CD14-positive monocyte (primary cell): ENCODE measurements around the gene MAML1. TPM values are rescaled to one million over a fixed set of nuclear protein-coding genes. Genes with fewer than 3 reads are reported as not detected.
A peak's percentile ranks its signal among the peaks of the same experiment; 100 is the strongest.

Source experiments
- DNase-seq, 3 donors: peaks; one replicate each; pipeline ENCODE4 v3.0.0-alpha.2; 2011 to 2022
- H2AFZ ChIP-seq: 2 replicates; pipeline ENCODE4 v1.6.0; 2012; ENCODE audit warnings: mild to moderate bottlenecking, low read depth, low read length, inconsistent platforms; ENCODE audit not compliant: insufficient read depth, poor library complexity, severe bottlenecking
- H3K27ac ChIP-seq, 2 donors: 1 replicate in 1 of 2; 2 replicates in 1 of 2; pipeline ENCODE4 v1.5.1; 2012 to 2013; ENCODE audit warnings: low read length in 2 of 2, control low read depth in 1 of 2, inconsistent platforms in 1 of 2, low read depth in 1 of 2, mild to moderate bottlenecking in 1 of 2
- H3K27me3 ChIP-seq, 2 donors: one replicate each; pipeline versions ENCODE4 v1.6.0 to v1.6.1; 2011 to 2013; ENCODE audit warnings: low read length in 2 of 2; ENCODE audit not compliant: control insufficient read depth in 2 of 2, insufficient read depth in 2 of 2
- H3K36me3 ChIP-seq, 2 donors: replicated peaks in 1 of 2; 1 replicate in 1 of 2; 2 replicates in 1 of 2; pipeline versions ENCODE4 v1.5.1 to v1.6.1; 2012 to 2013; ENCODE audit warnings: low read length in 2 of 2, control low read depth in 1 of 2, inconsistent platforms in 1 of 2, mild to moderate bottlenecking in 1 of 2; ENCODE audit not compliant: insufficient read depth in 2 of 2, control insufficient read depth in 1 of 2
- H3K4me1 ChIP-seq, 2 donors: 1 replicate in 1 of 2; 2 replicates in 1 of 2; pipeline versions ENCODE4 v1.5.1 to v1.6.1; 2012 to 2013; ENCODE audit warnings: low read length in 2 of 2, control low read depth in 1 of 2, inconsistent platforms in 1 of 2, mild to moderate bottlenecking in 1 of 2, moderate library complexity in 1 of 2; ENCODE audit not compliant: insufficient read depth in 2 of 2, control insufficient read depth in 1 of 2
- H3K4me2 ChIP-seq: replicated peaks from 2 replicates; pipeline ENCODE3; 2012; ENCODE audit warnings: low read length, moderate library complexity, mild to moderate bottlenecking; ENCODE audit not compliant: poor library complexity, severe bottlenecking; ENCODE audit errors: extremely low read depth
- H3K4me3 ChIP-seq, 3 experiments: fragments of 200-600 bp in 1 of 3; sonication (generic) in 1 of 3; replicated peaks in 1 of 3; 1 replicate in 2 of 3; 2 replicates in 1 of 3; pipeline ENCODE4 v1.5.1; 2011 to 2013; ENCODE audit warnings: low read length in 3 of 3, mild to moderate bottlenecking in 3 of 3, control low read depth in 2 of 3, low read depth in 2 of 3, inconsistent platforms in 1 of 3, moderate library complexity in 1 of 3
- H3K79me2 ChIP-seq: 2 replicates; pipeline ENCODE4 v1.6.0; 2012; ENCODE audit warnings: mild to moderate bottlenecking, control low read depth, inconsistent platforms, low read length, moderate library complexity; ENCODE audit not compliant: insufficient read depth
- H3K9ac ChIP-seq: 2 replicates; pipeline ENCODE4 v1.6.0; 2017; ENCODE audit warnings: low read length, mild to moderate bottlenecking; ENCODE audit not compliant: insufficient read depth, poor library complexity, severe bottlenecking
- H3K9me3 ChIP-seq, 2 donors: replicated peaks in 1 of 2; 1 replicate in 1 of 2; 2 replicates in 1 of 2; pipeline versions ENCODE4 v1.5.1 to v1.6.1; 2012 to 2013; ENCODE audit warnings: low read length in 2 of 2, control low read depth in 1 of 2; ENCODE audit not compliant: control insufficient read depth in 1 of 2, insufficient read depth in 1 of 2
- H4K20me1 ChIP-seq: 2 replicates; pipeline ENCODE4 v1.6.0; 2012; ENCODE audit warnings: mild to moderate bottlenecking, low read length, control low read depth, moderate library complexity; ENCODE audit not compliant: insufficient read depth
- H3K27ac Mint-ChIP-seq, 7 donors: one replicate each; pipeline ENCODE4 v1.8.0; 2020; ENCODE audit warnings: mild to moderate bottlenecking in 7 of 7, mixed read lengths in 7 of 7, moderate library complexity in 6 of 7, inconsistent platforms in 2 of 7
- H3K27me3 Mint-ChIP-seq, 3 donors: one replicate each; pipeline ENCODE4 v1.8.0; 2021 to 2022; ENCODE audit warnings: low read depth in 3 of 3, mild to moderate bottlenecking in 3 of 3, mixed read lengths in 3 of 3, moderate library complexity in 3 of 3, inconsistent platforms in 1 of 3
- H3K36me3 Mint-ChIP-seq, 2 donors: one replicate each; pipeline ENCODE4 v1.8.0; 2020; ENCODE audit warnings: mixed read lengths in 2 of 2, inconsistent platforms in 1 of 2, mild to moderate bottlenecking in 1 of 2
- H3K4me1 Mint-ChIP-seq: one replicate; pipeline ENCODE4 v1.8.0; 2020; ENCODE audit warnings: mild to moderate bottlenecking, mixed read lengths
- H3K4me3 Mint-ChIP-seq, 2 donors: one replicate each; pipeline ENCODE4 v1.8.0; 2020; ENCODE audit warnings: mild to moderate bottlenecking in 2 of 2, mixed read lengths in 2 of 2, moderate library complexity in 1 of 2
- H3K9me3 Mint-ChIP-seq, 7 donors: one replicate each; pipeline ENCODE4 v1.8.0; 2020 to 2022; ENCODE audit warnings: mixed read lengths in 7 of 7, mild to moderate bottlenecking in 6 of 7, moderate library complexity in 6 of 7, inconsistent platforms in 2 of 7
- CTCF ChIP-seq: fragments of 200-600 bp; IDR thresholded peaks from one replicate; pipeline ENCODE4 v1.8.0; 2022; ENCODE audit warnings: antibody characterized with exemption, mild to moderate bottlenecking
- WGBS: methylation state at CpG from one replicate; pipeline ENCODE4 v1.1.5; 2013; ENCODE audit warnings: missing lambda C conversion rate; ENCODE audit not compliant: insufficient coverage; 5-methylcytosine and 5-hydroxymethylcytosine counted together
- intact Hi-C, 2 donors: fragments of 100-400 bp; cut with micrococcal nuclease; formaldehyde crosslinking; loops; one replicate each; pipeline versions ENCODE4 v1.15.0 to v1.15.1; 2023
- polyA plus RNA-seq, 3 donors: library from polyadenylated mRNA; depleted of rRNA in 1 of 3; unstranded in 2 of 3; stranded (reverse) in 1 of 3; fragments of 300-500 nt in 2 of 3; fragments of >200 nt in 1 of 3; fragmentation: Illumina TruSeq in 2 of 3; gene quantifications; 1 replicate in 2 of 3; 2 replicates in 1 of 3; pipeline ENCODE4 v1.2.3, GENCODE V29; 2012 to 2021

Gene MAML1
- polyA plus RNA-seq, 3 donors = 2.2 to 11.0 (median 2.7) TPM

DNA sequence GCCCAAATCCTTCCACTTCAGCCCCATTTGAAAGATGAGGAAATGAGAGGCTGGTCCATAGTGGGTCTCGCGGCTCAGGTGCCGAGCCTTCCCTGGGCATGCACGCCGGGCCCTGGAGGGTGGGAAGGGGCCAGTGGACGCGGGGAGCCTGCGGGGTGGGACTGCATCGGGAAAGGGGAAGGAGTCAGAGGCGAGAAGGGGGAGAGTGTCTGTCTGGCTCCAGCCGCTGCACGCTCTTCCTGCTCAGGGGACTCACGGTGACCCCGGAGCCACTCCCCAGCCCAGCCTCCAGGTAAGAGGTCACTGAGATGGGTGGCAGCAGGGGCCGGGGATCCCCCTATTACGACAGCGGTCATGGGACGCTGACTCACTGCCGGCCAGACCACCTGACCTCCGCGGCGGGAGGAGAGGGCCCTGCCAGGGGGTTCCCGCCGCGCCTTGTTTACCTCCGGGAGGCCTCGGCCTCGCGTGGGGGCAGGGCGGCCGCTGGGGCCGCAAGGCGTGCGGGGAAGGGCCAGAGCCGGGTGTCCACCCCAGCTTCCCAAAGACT, 86.2 kb downstream of the MAML1 start:
- peaks cover 14 to 15% of the 10 kb centered on the region in 2 donors for H3K36me3 ChIP-seq
- peaks cover 0 to 3% (median 0%) of the 10 kb centered on the region in 7 donors for H3K9me3 Mint-ChIP-seq
- WGBS = 0% methylated on average over 20 of the region's 35 CpGs
- H3K27me3 ChIP-seq = no peaks in the 10 kb centered on the region
- H3K27me3 Mint-ChIP-seq = peaks cover 9 to 18% (median 18%) of the 10 kb centered on the region in 3 donors
- no peaks in the 10 kb centered on the region for H3K9me3 ChIP-seq
- H3K4me2 ChIP-seq = peak overlapping the region; percentile 96
- peak overlapping the region in 2 of 3 experiments; percentile 35 to 99 for H3K4me3 ChIP-seq
- no peak for TF ChIP-seq CTCF
- H3K4me1 ChIP-seq = peaks cover 51 to 63% of the 10 kb centered on the region in 2 donors
- H3K4me1 Mint-ChIP-seq = peaks cover 49% of the 10 kb centered on the region
- H3K79me2 ChIP-seq = peaks cover 36% of the 10 kb centered on the region
- H3K27ac ChIP-seq = peak overlapping the region; percentile 90 to 98
- peak overlapping the region; percentile 59 for H2AFZ ChIP-seq
- H4K20me1 ChIP-seq = peaks cover 31% of the 10 kb centered on the region
- peak overlapping the region; percentile 78 to 82 for H3K4me3 Mint-ChIP-seq
- H3K9ac ChIP-seq = peak overlapping the region; percentile 100
- intact Hi-C loops = loop anchor here in 1 of 2 donors (1.0 kb wide), 1 partner anchor 120 kb away; no protein-coding TSS in a partner anchor
- peak; percentile 96 to 99 (median 99) for DNase-seq
- peaks cover 25 to 30% of the 10 kb centered on the region in 2 donors for H3K36me3 Mint-ChIP-seq
- peak overlapping the region; percentile 89 to 96 (median 95) for H3K27ac Mint-ChIP-seq

GRCh38 chr5:179819296-179820126, 86.9 kb downstream of the MAML1 start:
- Histone ChIP-seq H3K79me2 (peaks cover 43% of the 10 kb centered on the region), H4K20me1 (peaks cover 38% of the 10 kb centered on the region), H3K36me3 (peaks cover 21 to 22% of the 10 kb centered on the region in 2 donors), H2AFZ (peak overlapping the region; percentile 59), H3K4me2 (peak overlapping the region; percentile 96), H3K9me3 (no peaks in the 10 kb centered on the region), H3K27me3 (no peaks in the 10 kb centered on the region), H3K27ac (peak overlapping the region; percentile 90 to 98), H3K4me3 (peak overlapping the region in 2 of 3 experiments; percentile 87 to 99), H3K4me1 (peaks cover 51 to 69% of the 10 kb centered on the region in 2 donors), H3K9ac (peak overlapping the region; percentile 100)
- H3K4me3 Mint-ChIP-seq = peak overlapping the region; percentile 78 to 82
- peaks cover 9 to 18% (median 18%) of the 10 kb centered on the region in 3 donors for H3K27me3 Mint-ChIP-seq
- peak; percentile 69 to 82 (median 73) for DNase-seq
- 31% methylated on average over 21 of the region's 26 CpGs for WGBS
- peaks cover 0 to 3% (median 0%) of the 10 kb centered on the region in 7 donors for H3K9me3 Mint-ChIP-seq
- intact Hi-C loops = loop anchor here (1.0 to 10.0 kb wide), 5 partner anchors 13 to 195 kb away; partner anchors contain the start of genes HNRNPH1 (in 1 of the 2) and MGAT4B (in 1 of the 2)
- peak overlapping the region; percentile 89 to 96 (median 95) for H3K27ac Mint-ChIP-seq
- peaks cover 53% of the 10 kb centered on the region for H3K4me1 Mint-ChIP-seq
- TF ChIP-seq CTCF = no peak
- peaks cover 29 to 33% of the 10 kb centered on the region in 2 donors for H3K36me3 Mint-ChIP-seq
